Epithelial cell of proximal tubule (primary cell): ENCODE data around the gene ZNF280D. TPM values are rescaled to one million over a fixed set of nuclear protein-coding genes. Genes with fewer than 3 reads are reported as not detected.

Experiments
- DNase-seq: peaks from one replicate; pipeline ENCODE4 v3.0.0-alpha.2; 2011; ENCODE audit warnings: low read depth
- H3K4me3 ChIP-seq: 2 replicates; pipeline ENCODE4 v1.5.1; 2011; ENCODE audit warnings: low read depth, mild to moderate bottlenecking, low read length
- total RNA-seq: library from RNA; depleted of rRNA; stranded (reverse); fragments of >200 nt; gene quantifications from 2 replicates; pipeline ENCODE4 v1.2.3, GENCODE V29; 2015
- TF ChIP-seq, protein P1 (sequence below): conservative IDR thresholded peaks from 2 replicates; pipeline ENCODE4 v1.5.1; 2012; ENCODE audit warnings: low read depth, mild to moderate bottlenecking, low read length

The ZNF280D gene
- total RNA-seq, 1 donor from 2014 or later = 8.0 TPM

DNA sequence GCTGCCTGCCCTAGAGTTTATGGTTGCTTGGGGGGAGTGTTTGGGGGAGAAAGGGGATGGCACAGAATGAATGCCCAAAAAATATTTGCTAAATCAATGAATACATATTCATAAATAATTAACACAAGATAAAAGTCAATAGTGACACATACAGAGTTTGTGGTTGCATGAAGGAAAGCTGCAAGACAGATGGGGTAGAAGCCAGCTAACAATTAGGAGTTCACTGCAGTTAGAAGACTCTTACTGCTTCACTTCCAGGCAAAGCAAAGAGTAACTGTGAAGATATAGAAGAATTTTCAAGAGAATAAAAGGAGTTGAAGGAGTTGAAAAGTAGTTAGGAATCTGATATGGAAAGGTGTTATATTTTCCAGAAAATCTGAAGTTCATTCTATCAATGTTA is 72.4 kb downstream of the ZNF280D start:
- DNase-seq = no peak
- TF ChIP-seq, protein P1, sequence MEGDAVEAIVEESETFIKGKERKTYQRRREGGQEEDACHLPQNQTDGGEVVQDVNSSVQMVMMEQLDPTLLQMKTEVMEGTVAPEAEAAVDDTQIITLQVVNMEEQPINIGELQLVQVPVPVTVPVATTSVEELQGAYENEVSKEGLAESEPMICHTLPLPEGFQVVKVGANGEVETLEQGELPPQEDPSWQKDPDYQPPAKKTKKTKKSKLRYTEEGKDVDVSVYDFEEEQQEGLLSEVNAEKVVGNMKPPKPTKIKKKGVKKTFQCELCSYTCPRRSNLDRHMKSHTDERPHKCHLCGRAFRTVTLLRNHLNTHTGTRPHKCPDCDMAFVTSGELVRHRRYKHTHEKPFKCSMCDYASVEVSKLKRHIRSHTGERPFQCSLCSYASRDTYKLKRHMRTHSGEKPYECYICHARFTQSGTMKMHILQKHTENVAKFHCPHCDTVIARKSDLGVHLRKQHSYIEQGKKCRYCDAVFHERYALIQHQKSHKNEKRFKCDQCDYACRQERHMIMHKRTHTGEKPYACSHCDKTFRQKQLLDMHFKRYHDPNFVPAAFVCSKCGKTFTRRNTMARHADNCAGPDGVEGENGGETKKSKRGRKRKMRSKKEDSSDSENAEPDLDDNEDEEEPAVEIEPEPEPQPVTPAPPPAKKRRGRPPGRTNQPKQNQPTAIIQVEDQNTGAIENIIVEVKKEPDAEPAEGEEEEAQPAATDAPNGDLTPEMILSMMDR = no peak

DNA sequence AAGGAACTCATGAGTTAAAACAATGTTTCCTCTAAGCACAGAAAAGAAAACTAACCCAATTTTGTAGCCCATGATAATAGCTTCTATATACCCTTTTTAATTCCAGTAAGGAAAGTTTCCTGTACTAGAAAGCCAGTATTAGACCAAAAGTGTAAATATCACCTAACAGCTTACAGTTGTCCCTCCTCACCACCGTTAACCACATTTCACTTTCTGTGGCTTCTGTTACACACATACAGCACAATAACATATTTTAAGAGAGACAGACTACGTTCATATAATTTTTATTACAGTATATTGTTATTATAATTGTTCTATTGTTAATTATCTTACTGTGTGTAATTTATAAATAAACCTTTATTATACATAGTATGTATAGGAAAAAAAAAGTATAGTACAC is 74.1 kb downstream of the ZNF280D start:
- TF ChIP-seq, protein P1 = no peak
- H3K4me3 ChIP-seq = no peak overlapping the region
- DNase-seq = no peak

More for the DNA sequence above, 72.4 kb downstream of the ZNF280D start:
- H3K4me3 ChIP-seq = no peak overlapping the region

DNA sequence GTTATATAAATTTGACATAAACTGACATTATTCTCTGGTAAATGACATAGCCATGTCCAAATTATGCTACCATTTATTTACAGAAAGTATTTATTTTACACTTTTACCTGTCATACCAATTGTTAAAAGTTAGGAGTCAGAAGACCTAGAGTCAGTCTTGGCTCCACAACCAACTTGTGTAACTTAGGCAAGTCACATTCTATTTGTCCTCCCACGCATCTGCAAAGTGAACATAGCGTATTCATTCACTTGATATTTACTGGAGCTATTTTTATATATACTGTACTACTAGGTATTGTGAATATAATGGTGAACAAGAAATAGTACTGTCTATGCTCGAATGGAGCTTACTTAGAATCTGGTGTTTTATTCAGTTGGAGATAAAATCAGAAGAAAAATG is 78.7 kb downstream of the ZNF280D start:
- DNase-seq = no peak
- TF ChIP-seq, protein P1 = no peak
- H3K4me3 ChIP-seq = no peak overlapping the region

DNA sequence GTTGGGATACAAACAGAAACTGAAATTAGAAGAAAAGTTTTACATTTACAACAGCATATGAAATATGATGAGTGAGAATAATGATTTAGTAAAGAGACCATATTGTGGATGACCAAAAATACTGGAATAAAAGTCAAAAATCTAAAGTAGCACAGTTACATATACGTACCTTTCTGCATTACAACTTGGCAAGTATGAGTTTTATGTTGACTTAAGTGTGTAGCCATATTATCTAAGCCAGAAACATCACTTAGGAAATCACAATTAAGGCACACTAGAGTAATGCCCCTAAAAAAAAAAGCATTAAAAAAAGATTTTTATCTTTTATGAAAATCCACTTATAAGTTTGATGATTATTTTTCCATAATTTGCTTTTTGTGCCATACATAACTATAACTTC is 79.1 kb downstream of the ZNF280D start:
- no peak for DNase-seq
- TF ChIP-seq, protein P1 = no peak
- H3K4me3 ChIP-seq = no peak overlapping the region

DNA sequence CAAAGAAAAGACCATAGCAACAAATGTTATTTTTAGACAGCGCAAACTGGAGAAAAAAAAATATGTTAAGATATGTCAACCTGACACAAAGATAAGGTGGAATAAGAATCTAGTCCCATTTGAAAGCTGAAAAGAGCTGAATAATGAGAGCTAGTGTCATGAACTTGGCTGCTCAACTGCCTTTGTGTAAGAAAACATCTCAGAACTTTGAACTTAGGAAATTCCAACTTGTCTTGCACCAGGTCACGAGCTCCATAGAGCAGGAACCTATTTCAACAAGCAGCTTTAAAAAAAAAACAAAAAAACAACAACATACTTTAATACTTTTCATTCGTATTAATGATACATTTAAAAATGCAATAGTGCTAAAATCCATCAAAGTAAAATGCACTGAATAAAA is 79.5 kb downstream of the ZNF280D start:
- H3K4me3 ChIP-seq = no peak overlapping the region

DNA sequence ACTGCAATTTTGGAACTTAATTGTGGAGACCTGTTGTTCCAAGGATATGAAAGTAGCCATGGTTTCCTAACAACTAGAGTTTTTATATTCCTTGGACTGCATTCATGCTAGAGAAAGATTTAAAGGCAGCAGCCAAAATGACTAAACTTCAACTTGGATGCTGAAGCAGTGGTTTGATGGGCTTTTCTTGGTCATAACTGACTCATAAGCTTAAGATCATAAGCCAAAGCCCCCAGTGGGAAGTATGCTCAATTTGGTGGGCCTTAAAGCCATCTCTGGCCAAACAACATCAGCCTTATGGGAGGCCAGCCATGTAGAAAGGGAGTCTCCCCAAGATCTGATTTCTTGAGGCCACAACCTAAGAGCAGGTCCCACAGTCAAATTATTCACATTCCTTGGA is 80.2 kb downstream of the ZNF280D start:
- no peak for DNase-seq
- TF ChIP-seq, protein P1 = no peak
- H3K4me3 ChIP-seq = no peak overlapping the region

More for the DNA sequence above, 79.5 kb downstream of the ZNF280D start:
- TF ChIP-seq, protein P1 = no peak
- DNase-seq = no peak

DNA sequence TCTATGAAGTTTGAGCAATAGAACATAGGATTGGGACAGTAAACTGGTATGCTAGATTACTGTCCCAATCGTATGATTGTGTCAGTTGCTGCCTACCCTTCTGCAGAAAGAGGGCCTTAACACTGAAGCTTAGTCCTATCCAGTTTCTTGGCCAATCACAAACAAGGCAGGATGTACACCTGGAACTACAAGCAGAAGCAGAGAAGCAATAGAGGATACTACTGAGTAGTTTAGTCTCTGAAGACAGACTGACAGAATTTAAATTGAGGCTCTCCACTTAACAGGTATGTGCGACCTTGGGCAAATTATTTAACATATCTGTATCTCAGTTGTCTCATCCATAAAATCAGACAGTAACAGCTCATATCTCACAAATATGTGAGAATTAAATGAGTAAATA is 85.0 kb downstream of the ZNF280D start:
- TF ChIP-seq, protein P1 = no peak
- no peak for DNase-seq
- H3K4me3 ChIP-seq = no peak overlapping the region
